Body of pancreas (tissue), 4 donors: Measurements from ENCODE around the gene FDCSP. TPM values are rescaled to one million over a fixed set of nuclear protein-coding genes. Genes with fewer than 3 reads are reported as not detected.
A peak's percentile ranks its signal among the peaks of the same experiment; 100 is the strongest.

ENCODE experiments used
- ATAC-seq: fragments of 150-250 bp; one replicate; pipeline ENCODE4 v1.9.1; 2016
- DNase-seq, 4 donors: peaks; one replicate each; pipeline ENCODE4 v3.0.0-alpha.2; 2019
- H3K27ac ChIP-seq, 4 donors: fragments of 200-600 bp; sonication (generic); 1 replicate in 3 of 4; 2 replicates in 1 of 4; pipeline versions ENCODE4 v1.5.1 to v1.6.1; 2016 to 2019; ENCODE audit warnings: mild to moderate bottlenecking in 1 of 4, mixed read lengths in 1 of 4, moderate library complexity in 1 of 4
- H3K27me3 ChIP-seq, 2 donors: fragments of 200-600 bp; sonication (generic); one replicate each; pipeline ENCODE4 v1.6.0; 2016; ENCODE audit warnings: mild to moderate bottlenecking in 1 of 2
- H3K36me3 ChIP-seq, 2 donors: fragments of 200-600 bp; sonication (generic); replicated peaks in 1 of 2; 2 replicates each; pipeline ENCODE4 v1.5.1; 2016; ENCODE audit warnings: low read depth in 2 of 2; ENCODE audit not compliant: insufficient read depth in 1 of 2
- H3K4me1 ChIP-seq: fragments of 200-600 bp; sonication (generic); one replicate; pipeline ENCODE4 v1.6.0; 2016
- H3K4me3 ChIP-seq, 2 donors: fragments of 200-600 bp; sonication (generic); 1 replicate in 1 of 2; 2 replicates in 1 of 2; pipeline ENCODE4 v1.5.1; 2016 to 2019
- H3K9me3 ChIP-seq, 3 donors: fragments of 200-600 bp; sonication (generic); 1 replicate in 2 of 3; 2 replicates in 1 of 3; pipeline ENCODE4 v1.5.1; 2016
- POLR2A ChIP-seq, 3 donors: fragments of 450-650 bp; IDR thresholded peaks; one replicate each; pipeline ENCODE4 v1.6.1; 2016; ENCODE audit warnings: antibody characterized with exemption in 3 of 3, mild to moderate bottlenecking in 2 of 3
- WGBS, 2 donors: methylation state at CpG; one replicate each; pipeline ENCODE4 v1.1.5; 2017; 5-methylcytosine and 5-hydroxymethylcytosine counted together
- intact Hi-C: fragments of 100-400 bp; cut with DNase I; formaldehyde crosslinking; loops from one replicate; pipeline ENCODE4 v1.15.1; 2023
- total RNA-seq, 2 donors: library from RNA; depleted of rRNA; stranded (reverse); fragments of >200 nt; gene quantifications; one replicate each; pipeline ENCODE4 v1.1.0, GENCODE V29; 2016
- TF ChIP-seq, protein P1 (sequence below), 7 experiments: fragments of 450-650 bp in 4 of 7; fragments of 200-600 bp in 3 of 7; sonication (generic) in 3 of 7; IDR thresholded peaks; one replicate each; pipeline ENCODE4 v1.5.1; 2016 to 2019; ENCODE audit warnings: antibody characterized with exemption in 7 of 7

Gene FDCSP
- total RNA-seq, 2 donors from 2014 or later, result not detected

GRCh38 chr4:70251250-70251944, 25.5 kb downstream of the FDCSP start:
- TF ChIP-seq POLR2A (IDR thresholded peaks at IDR 0.05), result no peak
- TF ChIP-seq, protein P1, sequence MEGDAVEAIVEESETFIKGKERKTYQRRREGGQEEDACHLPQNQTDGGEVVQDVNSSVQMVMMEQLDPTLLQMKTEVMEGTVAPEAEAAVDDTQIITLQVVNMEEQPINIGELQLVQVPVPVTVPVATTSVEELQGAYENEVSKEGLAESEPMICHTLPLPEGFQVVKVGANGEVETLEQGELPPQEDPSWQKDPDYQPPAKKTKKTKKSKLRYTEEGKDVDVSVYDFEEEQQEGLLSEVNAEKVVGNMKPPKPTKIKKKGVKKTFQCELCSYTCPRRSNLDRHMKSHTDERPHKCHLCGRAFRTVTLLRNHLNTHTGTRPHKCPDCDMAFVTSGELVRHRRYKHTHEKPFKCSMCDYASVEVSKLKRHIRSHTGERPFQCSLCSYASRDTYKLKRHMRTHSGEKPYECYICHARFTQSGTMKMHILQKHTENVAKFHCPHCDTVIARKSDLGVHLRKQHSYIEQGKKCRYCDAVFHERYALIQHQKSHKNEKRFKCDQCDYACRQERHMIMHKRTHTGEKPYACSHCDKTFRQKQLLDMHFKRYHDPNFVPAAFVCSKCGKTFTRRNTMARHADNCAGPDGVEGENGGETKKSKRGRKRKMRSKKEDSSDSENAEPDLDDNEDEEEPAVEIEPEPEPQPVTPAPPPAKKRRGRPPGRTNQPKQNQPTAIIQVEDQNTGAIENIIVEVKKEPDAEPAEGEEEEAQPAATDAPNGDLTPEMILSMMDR (IDR thresholded peaks at IDR 0.05), result no peak
- no peak overlapping the region for H3K27ac ChIP-seq
- intact Hi-C loops, result no loop called here
- no peaks in the 10 kb centered on the region for H3K27me3 ChIP-seq
- ATAC-seq (no peak), DNase-seq (no peak)
- 33 to 48% methylated on average over 3 of the region's 3 CpGs for WGBS, 2 donors
- H3K4me3 ChIP-seq, result no peak overlapping the region
- H3K36me3 ChIP-seq, result no peaks in the 10 kb centered on the region
- no peaks in the 10 kb centered on the region for H3K9me3 ChIP-seq
- H3K4me1 ChIP-seq, result no peaks in the 10 kb centered on the region

DNA sequence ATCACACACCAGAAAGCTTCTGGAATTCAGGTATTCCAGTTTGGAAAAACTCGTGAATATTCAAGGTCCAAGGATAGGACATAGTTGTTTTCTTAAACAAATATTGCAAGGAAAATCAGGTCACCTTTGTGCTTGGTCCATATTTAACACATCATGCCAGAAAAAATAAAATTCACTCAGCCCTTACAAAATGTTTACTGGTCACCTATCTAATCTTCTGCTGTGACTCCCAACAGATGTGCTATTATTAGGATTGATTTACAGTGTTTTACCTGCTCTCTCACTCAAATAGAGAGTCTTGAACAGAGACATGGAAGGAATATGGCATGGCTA, 26.0 kb downstream of the FDCSP start:
- H3K27me3 ChIP-seq, result no peaks in the 10 kb centered on the region
- H3K9me3 ChIP-seq, result no peaks in the 10 kb centered on the region
- intact Hi-C loops, result no loop called here
- H3K4me1 ChIP-seq, result no peaks in the 10 kb centered on the region
- TF ChIP-seq, protein P1 (IDR thresholded peaks at IDR 0.05), result no peak
- TF ChIP-seq POLR2A (IDR thresholded peaks at IDR 0.05), result no peak
- ATAC-seq (no peak), DNase-seq (no peak)
- no peak overlapping the region for H3K4me3 ChIP-seq
- H3K36me3 ChIP-seq, result no peaks in the 10 kb centered on the region
- 11 to 15% methylated on average over 1 of the region's 1 CpG for WGBS, 2 donors
- H3K27ac ChIP-seq, result no peak overlapping the region

DNA sequence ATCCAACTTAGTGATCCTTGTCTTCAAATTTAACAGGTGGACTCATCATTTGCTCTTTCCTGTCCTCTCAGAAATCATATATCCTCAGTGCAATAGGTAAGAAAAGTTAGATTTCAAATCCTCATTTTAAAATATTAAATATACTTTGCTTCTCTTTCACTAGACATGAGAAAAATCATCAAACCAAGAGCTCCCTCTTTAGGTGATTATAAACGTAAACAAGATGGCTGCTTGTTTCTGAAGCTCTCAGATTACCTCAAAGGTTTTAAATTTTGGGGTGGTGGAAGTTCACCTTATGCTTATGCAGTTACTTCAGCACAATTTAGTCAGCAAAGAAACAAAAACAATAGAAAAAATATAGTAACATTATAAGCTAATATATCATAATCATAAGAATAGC, 43.8 kb downstream of the FDCSP start:
- Histone ChIP-seq H3K4me1 (no peaks in the 10 kb centered on the region), H3K9me3 (no peaks in the 10 kb centered on the region), H3K27ac (no peak overlapping the region), H3K36me3 (no peaks in the 10 kb centered on the region), H3K27me3 (no peaks in the 10 kb centered on the region), H3K4me3 (no peak overlapping the region)
- DNase-seq (no peak), ATAC-seq (no peak)
- intact Hi-C loops, result no loop called here
- 2 to 6% methylated on average over 1 of the region's 1 CpG for WGBS, 2 donors
- TF ChIP-seq, protein P1 (IDR thresholded peaks at IDR 0.05), result peak in 3 of 7 experiments; percentile 20 to 44 (median 32)
- no peak for TF ChIP-seq POLR2A (IDR thresholded peaks at IDR 0.05)

GRCh38 chr4:70277121-70277520, 51.2 kb downstream of the FDCSP start:
- Histone ChIP-seq H3K36me3 (no peaks in the 10 kb centered on the region), H3K9me3 (no peaks in the 10 kb centered on the region), H3K4me3 (no peak overlapping the region), H3K4me1 (no peaks in the 10 kb centered on the region), H3K27ac (no peak overlapping the region), H3K27me3 (no peaks in the 10 kb centered on the region)
- TF ChIP-seq, protein P1 (IDR thresholded peaks at IDR 0.05), result no peak
- no peak for TF ChIP-seq POLR2A (IDR thresholded peaks at IDR 0.05)
- 84 to 98% methylated on average over 2 of the region's 2 CpGs for WGBS, 2 donors
- intact Hi-C loops, result no loop called here
- DNase-seq (no peak), ATAC-seq (no peak)

GRCh38 chr4:70280567-70280966, 54.6 kb downstream of the FDCSP start:
- 40 to 50% methylated on average over 1 of the region's 1 CpG for WGBS, 2 donors
- no peak overlapping the region for H3K27ac ChIP-seq
- no peaks in the 10 kb centered on the region for H3K36me3 ChIP-seq
- ATAC-seq, result no peak
- DNase-seq, result no peak
- TF ChIP-seq POLR2A (IDR thresholded peaks at IDR 0.05), result no peak
- TF ChIP-seq, protein P1 (IDR thresholded peaks at IDR 0.05), result no peak
- intact Hi-C loops, result no loop called here
- H3K9me3 ChIP-seq, result no peaks in the 10 kb centered on the region
- H3K27me3 ChIP-seq, result no peaks in the 10 kb centered on the region
- H3K4me3 ChIP-seq, result no peak overlapping the region
- H3K4me1 ChIP-seq, result no peaks in the 10 kb centered on the region
